ENCODE measurements around the gene CTSD. TPM values are rescaled to one million over a fixed set of nuclear protein-coding genes. Genes with fewer than 3 reads are reported as not detected.

Gene CTSD
- total RNA-seq, 4 donors from 2014 or later: 182 to 290 (median 238) TPM

DNA sequence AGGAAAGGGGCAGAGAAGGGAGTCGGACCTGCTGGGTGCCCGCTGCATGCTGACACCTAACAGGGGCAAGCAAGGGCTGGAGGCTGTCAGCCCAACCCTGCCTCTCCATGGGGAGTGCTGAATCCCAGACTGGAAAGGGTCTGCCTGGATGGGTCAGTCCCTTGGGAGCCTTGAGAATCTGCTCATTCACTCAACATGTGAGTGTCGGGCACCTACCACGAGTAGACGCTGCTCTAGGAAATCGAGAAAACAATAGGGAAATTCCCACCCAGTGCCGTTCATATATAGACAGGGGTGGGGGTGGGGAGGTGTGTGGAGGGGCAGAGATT lies 4.4 kb upstream of the CTSD start:
- no peaks in the 10 kb centered on the region for H3K27me3 ChIP-seq
- no peaks in the 10 kb centered on the region for H3K9me3 ChIP-seq
- 40 to 80% methylated on average over 1 of the region's 7 CpGs for WGBS, 2 donors (ENCODE audit: low coverage in 1 of 2)
- H3K4me1 ChIP-seq: peaks cover 0 to 24% (median 12%) of the 10 kb centered on the region in 3 donors
- no peak overlapping the region for H3K27ac ChIP-seq
- no peaks in the 10 kb centered on the region for H3K36me3 ChIP-seq
- H3K4me3 ChIP-seq: no peak overlapping the region
- TF ChIP-seq POLR2A (IDR thresholded peaks at IDR 0.05): no peak
- TF ChIP-seq EP300 (IDR thresholded peaks at IDR 0.05): no peak
- TF ChIP-seq CTCF (IDR thresholded peaks at IDR 0.05): no peak
- TF ChIP-seq POLR2AphosphoS5 (IDR thresholded peaks at IDR 0.05): no peak
- no peak for ATAC-seq

DNA sequence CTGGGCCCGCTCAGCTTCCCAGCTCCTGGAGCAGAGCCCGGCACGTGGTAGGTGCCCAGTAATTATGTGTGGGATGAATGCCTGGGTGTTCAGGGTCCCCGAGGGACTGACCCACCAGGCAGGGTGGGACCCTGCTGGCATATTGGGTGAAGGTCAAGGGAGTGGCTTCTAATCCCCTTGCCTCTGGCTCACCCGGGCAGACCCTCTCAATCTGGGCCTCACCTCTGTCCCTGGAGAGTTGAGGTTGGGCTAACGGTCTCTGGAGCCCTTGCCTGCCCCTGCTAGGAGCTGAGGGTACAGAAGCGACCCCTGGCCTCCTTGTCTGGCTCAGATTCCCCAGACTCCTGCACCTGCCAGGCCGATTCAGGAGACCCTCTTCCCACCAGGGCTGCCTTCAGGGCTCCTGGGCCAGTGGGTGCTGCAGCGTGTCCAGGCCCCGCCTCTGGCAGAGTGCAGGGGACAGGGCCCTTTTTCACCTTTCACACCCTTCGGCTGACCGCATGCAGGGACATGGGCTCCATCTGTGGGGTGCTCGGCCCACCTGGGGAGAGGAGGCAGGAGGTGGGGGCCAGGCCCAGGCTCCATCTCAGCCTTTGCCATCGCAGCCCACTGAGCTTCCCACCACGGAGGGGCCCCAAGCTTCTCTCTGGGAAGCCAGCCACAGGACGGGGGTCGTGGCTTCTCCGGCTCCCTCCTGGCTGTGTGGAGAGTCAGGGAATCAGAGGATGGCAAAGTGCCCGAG lies 3.8 kb upstream of the CTSD start:
- 100% methylated on average over 1 of the region's 19 CpGs; no CpG with 5 or more reads in 1 of the 2 donors for WGBS, 2 donors (ENCODE audit: low coverage in 1 of 2)
- no peak for ATAC-seq
- H3K36me3 ChIP-seq: no peaks in the 10 kb centered on the region

GRCh38 chr11:1766719-1767398 lies 3.1 kb upstream of the CTSD start:
- TF ChIP-seq POLR2A (IDR thresholded peaks at IDR 0.05) (no peak), CTCF (IDR thresholded peaks at IDR 0.05) (no peak), EP300 (IDR thresholded peaks at IDR 0.05) (no peak), POLR2AphosphoS5 (IDR thresholded peaks at IDR 0.05) (no peak)
- H3K27ac ChIP-seq: no peak overlapping the region
- no CpG with 5 or more reads among the region's 22 CpGs for WGBS, 2 donors (ENCODE audit: low coverage in 1 of 2)
- H3K4me1 ChIP-seq: peaks cover 0 to 25% (median 16%) of the 10 kb centered on the region in 3 donors
- no peak for ATAC-seq
- H3K9me3 ChIP-seq: no peaks in the 10 kb centered on the region
- no peaks in the 10 kb centered on the region for H3K36me3 ChIP-seq
- no peaks in the 10 kb centered on the region for H3K27me3 ChIP-seq
- H3K4me3 ChIP-seq: no peak overlapping the region

More for the DNA sequence above, 3.8 kb upstream of the CTSD start:
- Histone ChIP-seq H3K27ac (no peak overlapping the region), H3K9me3 (no peaks in the 10 kb centered on the region), H3K27me3 (no peaks in the 10 kb centered on the region), H3K4me1 (peaks cover 0 to 24% (median 17%) of the 10 kb centered on the region in 3 donors), H3K4me3 (no peak overlapping the region)
- no peak for TF ChIP-seq POLR2A (IDR thresholded peaks at IDR 0.05)
- TF ChIP-seq POLR2AphosphoS5 (IDR thresholded peaks at IDR 0.05): no peak
- no peak for TF ChIP-seq EP300 (IDR thresholded peaks at IDR 0.05)
- TF ChIP-seq CTCF (IDR thresholded peaks at IDR 0.05): no peak

GRCh38 chr11:1765871-1766718 lies 2.4 kb upstream of the CTSD start:
- Histone ChIP-seq H3K36me3 (peaks cover 0 to 6% of the 10 kb centered on the region in 2 donors), H3K4me1 (peaks cover 0 to 32% (median 22%) of the 10 kb centered on the region in 3 donors), H3K9me3 (no peaks in the 10 kb centered on the region), H3K27me3 (no peaks in the 10 kb centered on the region), H3K27ac (no peak overlapping the region), H3K4me3 (no peak overlapping the region)
- TF ChIP-seq CTCF (IDR thresholded peaks at IDR 0.05): no peak
- no peak for ATAC-seq
- 93 to 98% methylated on average over 8 to 9 of the region's 28 CpGs for WGBS, 2 donors (ENCODE audit: low coverage in 1 of 2)
